HG02970 (cell line): ENCODE data around the gene KAT2B.
A peak's percentile ranks its signal among the peaks of the same experiment; 100 is the strongest.

Experiments
- ATAC-seq: cut with Tn5 transposase; IDR thresholded peaks from one replicate; pipeline ENCODE4 v1.9.1; 2021; ENCODE audit warnings: mild to moderate bottlenecking, moderate library complexity, moderate number of reproducible peaks; ENCODE audit not compliant: unreplicated experiment, low FRiP score

Gene KAT2B

GRCh38 chr3:20083953-20084352, 43.7 kb downstream of the KAT2B start:
- ATAC-seq = no peak

GRCh38 chr3:20091331-20092047, 51.2 kb downstream of the KAT2B start:
- no peak for ATAC-seq

GRCh38 chr3:20095470-20095869, 55.2 kb downstream of the KAT2B start:
- ATAC-seq = no peak

GRCh38 chr3:20096135-20096685, 56.0 kb downstream of the KAT2B start:
- ATAC-seq = no peak

GRCh38 chr3:20097015-20097414, 56.8 kb downstream of the KAT2B start:
- ATAC-seq = no peak

GRCh38 chr3:20099060-20099459, 58.8 kb downstream of the KAT2B start:
- no peak for ATAC-seq

- no peak for ATAC-seq
These were observed 59.9 kb downstream of the KAT2B start for GRCh38 chr3:20100151-20100550.

- no peak for ATAC-seq
These were observed 60.8 kb downstream of the KAT2B start for GRCh38 chr3:20101041-20101440.

- no peak for ATAC-seq
These were observed 63.5 kb downstream of the KAT2B start for GRCh38 chr3:20103731-20104130.

GRCh38 chr3:20104167-20104661, 64.0 kb downstream of the KAT2B start:
- ATAC-seq = peak; percentile 65

GRCh38 chr3:20105513-20106280, 65.5 kb downstream of the KAT2B start:
- ATAC-seq = no peak

- ATAC-seq = no peak
These were observed 67.5 kb downstream of the KAT2B start for GRCh38 chr3:20107722-20108121.

- ATAC-seq = no peak
These were observed 68.6 kb downstream of the KAT2B start for GRCh38 chr3:20108869-20109268.

GRCh38 chr3:20110826-20111225, 70.6 kb downstream of the KAT2B start:
- ATAC-seq = no peak

GRCh38 chr3:20111836-20112235, 71.6 kb downstream of the KAT2B start:
- no peak for ATAC-seq

GRCh38 chr3:20121088-20121487, 80.8 kb downstream of the KAT2B start:
- no peak for ATAC-seq

- ATAC-seq = no peak
These were observed 82.9 kb downstream of the KAT2B start for GRCh38 chr3:20123131-20123652.

- ATAC-seq = no peak
These were observed 85.0 kb downstream of the KAT2B start for GRCh38 chr3:20125289-20125688.

- peak; percentile 100 for ATAC-seq
These were observed 85.7 kb downstream of the KAT2B start for GRCh38 chr3:20125897-20126296.

GRCh38 chr3:20128358-20128757, 88.1 kb downstream of the KAT2B start:
- no peak for ATAC-seq

- no peak for ATAC-seq
These were observed 89.9 kb downstream of the KAT2B start for GRCh38 chr3:20130106-20130505.
